Glomerular endothelial cell (primary cell): ENCODE results near the gene RFT1. TPM values are rescaled to one million over a fixed set of nuclear protein-coding genes. Genes with fewer than 3 reads are reported as not detected.

ENCODE experiments used
- DNase-seq: peaks from one replicate; pipeline ENCODE4 v3.0.0-alpha.2; 2011; ENCODE audit warnings: low read depth, low spot score; ENCODE audit errors: extremely low read depth
- total RNA-seq: library from RNA; depleted of rRNA; stranded (reverse); fragments of >200 nt; gene quantifications from 2 replicates; pipeline ENCODE4 v1.2.3, GENCODE V29; 2015

The RFT1 gene
- total RNA-seq, 1 donor from 2014 or later = 13.5 TPM

- DNase-seq = no peak
Measured at GRCh38 chr3:53040351-53040820, 89.8 kb downstream of the RFT1 start.

DNA sequence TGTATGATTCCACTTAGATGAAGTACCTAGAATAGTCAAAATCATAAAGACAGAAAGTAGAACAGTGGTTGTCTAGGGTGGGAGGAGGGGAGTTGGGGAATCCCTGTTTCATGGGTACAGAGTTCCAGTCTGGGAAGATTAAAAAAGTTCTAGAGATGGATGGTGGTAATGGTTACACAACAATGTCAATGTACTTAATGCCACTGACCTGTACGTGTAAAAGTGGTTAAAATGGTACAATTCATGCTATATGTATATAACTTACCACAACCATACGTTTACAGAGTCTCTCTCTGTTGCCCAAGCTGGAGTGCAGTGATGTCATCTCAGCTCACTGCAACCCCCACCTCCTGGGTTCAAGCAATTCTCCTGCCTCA, 90.9 kb downstream of the RFT1 start:
- DNase-seq = no peak

DNA sequence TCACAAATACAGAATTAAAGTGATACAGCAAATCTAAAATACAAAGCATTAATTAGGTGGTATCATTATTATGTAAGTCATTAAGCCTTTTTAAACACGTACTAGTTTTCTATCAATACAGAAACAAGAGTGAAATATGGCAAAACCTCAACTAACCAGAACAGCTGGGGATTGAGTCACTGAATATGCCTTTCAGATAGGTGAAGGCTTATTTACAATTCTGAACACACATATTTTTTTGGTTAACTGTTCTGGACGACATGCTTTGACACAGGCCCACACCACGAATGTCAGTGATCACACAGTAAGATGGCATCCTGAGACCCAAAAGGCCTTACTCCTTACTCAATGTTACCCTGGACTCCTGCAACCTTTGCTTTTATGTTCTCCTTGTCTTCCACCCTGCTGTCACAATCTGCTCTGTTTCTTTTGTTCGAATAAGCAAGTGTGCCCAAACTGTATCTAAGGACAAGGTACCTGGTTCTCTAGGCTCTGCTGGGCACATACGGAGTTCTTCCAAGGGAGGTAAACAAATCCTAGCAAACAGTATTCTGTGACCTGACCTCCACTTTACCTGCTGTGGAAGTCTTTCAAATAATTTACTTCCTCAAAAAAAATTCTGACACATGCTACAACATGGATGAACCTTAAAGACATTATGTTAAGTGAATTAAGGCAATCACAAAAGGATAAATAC, 91.4 kb downstream of the RFT1 start:
- no peak for DNase-seq

Other genes starting within 250 kb of the RFT1 start
- 14.0 and 28.5 TPM in 2 replicates for gene STIMATE, start 232.9 kb downstream of the RFT1 start, total RNA-seq
- 1.6 and 4.1 TPM in 2 replicates for gene SFMBT1, start 84.4 kb downstream of the RFT1 start, total RNA-seq
- gene PRKCD, start 30.8 kb upstream of the RFT1 start, total RNA-seq = 9.8 and 12.1 TPM in 2 replicates
- gene TKT, start 125.6 kb upstream of the RFT1 start, total RNA-seq = 306 and 395 TPM in 2 replicates
- gene DCP1A, start 217.1 kb upstream of the RFT1 start, total RNA-seq = 14.2 and 18.4 TPM in 2 replicates